Caco-2 (cell line): Measurements from ENCODE around the gene NEK7. TPM values are rescaled to one million over a fixed set of nuclear protein-coding genes. Genes with fewer than 3 reads are reported as not detected.

Experiments
- BruUV-seq: library from RNA; stranded (reverse); fragments of 400-500 nt; replicated peaks from 2 replicates; lab custom pipeline; 2021; lab: Mats Ljungman, UMichigan
- CTCF ChIA-PET: fragments of 300-600 bp; sonication (Branson Sonifier 250); formaldehyde crosslinking; loops from one replicate; lab custom pipeline; 2022; ENCODE audit warnings: antibody characterized with exemption; lab: Charles Lee
- POLR2A ChIA-PET: fragments of 300-600 bp; sonication (Branson Sonifier 250); formaldehyde crosslinking; loops from one replicate; lab custom pipeline; 2022; ENCODE audit warnings: antibody characterized with exemption; lab: Charles Lee
- DNase-seq, 2 experiments: peaks; one replicate each; pipeline versions ENCODE4 v3.0.0 to v3.0.0-alpha.2; 2020 to 2022
- H3K27me3 ChIP-seq: replicated peaks from 2 replicates; pipeline ENCODE4 v1.6.0; 2011; ENCODE audit warnings: low read length; ENCODE audit not compliant: control insufficient read depth, insufficient read depth
- H3K36me3 ChIP-seq: 2 replicates; pipeline ENCODE4 v1.5.1; 2011; ENCODE audit warnings: low read length; ENCODE audit not compliant: control insufficient read depth, insufficient read depth
- H3K4me1 ChIP-seq: fragments of 250-450 bp; sonication (Bioruptor Pico); 2 replicates; pipeline ENCODE4 v1.5.1; 2020; ENCODE audit warnings: mild to moderate bottlenecking
- H3K4me3 ChIP-seq: 2 replicates; pipeline ENCODE4 v1.5.1; 2011; ENCODE audit warnings: low read depth, mild to moderate bottlenecking, control low read depth, low read length
- H3K9me3 ChIP-seq: fragments of 250-450 bp; sonication (Bioruptor Pico); 2 replicates; pipeline ENCODE4 v1.5.1; 2020; ENCODE audit warnings: mild to moderate bottlenecking, moderate library complexity
- H3K27ac Mint-ChIP-seq: one replicate; pipeline ENCODE4 v1.8.0; 2022; ENCODE audit warnings: mixed read lengths; ENCODE audit not compliant: unreplicated experiment
- H3K27me3 Mint-ChIP-seq: one replicate; pipeline ENCODE4 v1.8.0; 2022; ENCODE audit warnings: mixed read lengths; ENCODE audit not compliant: insufficient read depth, unreplicated experiment
- H3K36me3 Mint-ChIP-seq: one replicate; pipeline ENCODE4 v1.8.0; 2022; ENCODE audit warnings: mild to moderate bottlenecking, mixed read lengths; ENCODE audit not compliant: insufficient read depth, unreplicated experiment
- H3K4me1 Mint-ChIP-seq: one replicate; pipeline ENCODE4 v1.8.0; 2022; ENCODE audit warnings: low read depth, mixed read lengths; ENCODE audit not compliant: unreplicated experiment
- H3K4me3 Mint-ChIP-seq: one replicate; pipeline ENCODE4 v1.8.0; 2022; ENCODE audit warnings: mild to moderate bottlenecking, moderate library complexity, mixed read lengths; ENCODE audit not compliant: unreplicated experiment
- H3K9me3 Mint-ChIP-seq: one replicate; pipeline ENCODE4 v1.8.0; 2022; ENCODE audit warnings: mixed read lengths; ENCODE audit not compliant: unreplicated experiment
- CTCF ChIP-seq, 2 experiments: fragments of 200-600 bp in 1 of 2; IDR thresholded peaks; 1 replicate in 1 of 2; 2 replicates in 1 of 2; pipeline versions ENCODE4 v1.5.1 to v1.8.0; 2011 to 2022; ENCODE audit warnings: antibody characterized with exemption in 1 of 2, control low read depth in 1 of 2, inconsistent platforms in 1 of 2, low read depth in 1 of 2, low read length in 1 of 2, mild to moderate bottlenecking in 1 of 2, moderate library complexity in 1 of 2; ENCODE audit not compliant: insufficient read depth in 1 of 2, severe bottlenecking in 1 of 2, unreplicated experiment in 1 of 2
- intact Hi-C: fragments of 100-400 bp; cut with micrococcal nuclease; formaldehyde crosslinking; loops from one replicate; pipeline ENCODE4 v1.10.0; 2022; ENCODE audit not compliant: unreplicated experiment
- total RNA-seq: library from RNA; stranded (reverse); gene quantifications from 2 replicates; pipeline ENCODE4 v1.2.3, GENCODE V29; 2022

NEK7 gene
- total RNA-seq, 1 experiment from 2014 or later, result 56.1 TPM

- Histone ChIP-seq H3K27me3 (no peaks in the 10 kb centered on the region), H3K9me3 (no peaks in the 10 kb centered on the region), H3K4me3 (no peak overlapping the region), H3K36me3 (no peaks in the 10 kb centered on the region), H3K4me1 (no peaks in the 10 kb centered on the region; the same call in 1 of the 2 replicates)
- no peak for TF ChIP-seq CTCF (IDR thresholded peaks at IDR 0.05; ENCODE audit: insufficient read depth in 1 of 2, low read depth in 1 of 2, low read length in 1 of 2, severe bottlenecking in 1 of 2, unreplicated experiment in 1 of 2)
- intact Hi-C loops, result no loop called here
- Mint-ChIP-seq H3K4me3 (no peak overlapping the region), H3K9me3 (no peaks in the 10 kb centered on the region), H3K4me1 (peaks cover 5% of the 10 kb centered on the region), H3K36me3 (peaks cover 6% of the 10 kb centered on the region), H3K27ac (no peak overlapping the region), H3K27me3 (no peaks in the 10 kb centered on the region)
- CTCF ChIA-PET, result no interaction called here
- POLR2A ChIA-PET, result no interaction called here
- no peak for DNase-seq
- no TSS peak for BruUV-seq
Measured at GRCh38 chr1:198258491-198258890, 101.7 kb downstream of the NEK7 start.

- Mint-ChIP-seq H3K36me3 (peaks cover 6% of the 10 kb centered on the region), H3K27me3 (no peaks in the 10 kb centered on the region), H3K27ac (no peak overlapping the region), H3K9me3 (no peaks in the 10 kb centered on the region), H3K4me1 (no peaks in the 10 kb centered on the region), H3K4me3 (no peak overlapping the region)
- no peak overlapping the region for H3K4me3 ChIP-seq
- no TSS peak for BruUV-seq
- ChIA-PET CTCF (no interaction called here), POLR2A (no interaction called here)
- H3K27me3 ChIP-seq, result no peaks in the 10 kb centered on the region
- no peak for TF ChIP-seq CTCF (IDR thresholded peaks at IDR 0.05; ENCODE audit: insufficient read depth in 1 of 2, low read depth in 1 of 2, low read length in 1 of 2, severe bottlenecking in 1 of 2, unreplicated experiment in 1 of 2)
- peaks cover 10% of the 10 kb centered on the region for H3K4me1 ChIP-seq
- intact Hi-C loops, result no loop called here
- no peaks in the 10 kb centered on the region for H3K9me3 ChIP-seq
- DNase-seq, result no peak
- H3K36me3 ChIP-seq, result no peaks in the 10 kb centered on the region
Measured at GRCh38 chr1:198259333-198260074, 102.7 kb downstream of the NEK7 start.

- Mint-ChIP-seq H3K27me3 (no peaks in the 10 kb centered on the region), H3K4me1 (peaks cover 10% of the 10 kb centered on the region), H3K9me3 (no peaks in the 10 kb centered on the region), H3K36me3 (peaks cover 6% of the 10 kb centered on the region), H3K4me3 (no peak overlapping the region), H3K27ac (no peak overlapping the region)
- CTCF ChIA-PET, result no interaction called here
- H3K4me3 ChIP-seq, result no peak overlapping the region
- no peaks in the 10 kb centered on the region for H3K36me3 ChIP-seq
- no peak for DNase-seq
- no peaks in the 10 kb centered on the region for H3K27me3 ChIP-seq
- no peak for TF ChIP-seq CTCF (IDR thresholded peaks at IDR 0.05; ENCODE audit: insufficient read depth in 1 of 2, low read depth in 1 of 2, low read length in 1 of 2, severe bottlenecking in 1 of 2, unreplicated experiment in 1 of 2)
- no TSS peak for BruUV-seq
- H3K4me1 ChIP-seq, result peaks cover 33% of the 10 kb centered on the region
- POLR2A ChIA-PET, result no interaction called here
- intact Hi-C loops, result no loop called here
- no peaks in the 10 kb centered on the region for H3K9me3 ChIP-seq
Measured at GRCh38 chr1:198261886-198262285, 105.1 kb downstream of the NEK7 start.
